GM10266 (cell line): ENCODE data around the gene PLCH2.

Experiments
- DNase-seq: peaks from one replicate; pipeline ENCODE4 v3.0.0; 2012; ENCODE audit errors: extremely low spot score
- TF ChIP-seq, protein P1 (sequence below): IDR thresholded peaks from 2 replicates; pipeline ENCODE4 v1.5.1; 2012; ENCODE audit warnings: mild to moderate bottlenecking, low read depth; ENCODE audit not compliant: control insufficient read depth, insufficient read depth; ENCODE audit errors: missing control alignments

Gene PLCH2

DNA sequence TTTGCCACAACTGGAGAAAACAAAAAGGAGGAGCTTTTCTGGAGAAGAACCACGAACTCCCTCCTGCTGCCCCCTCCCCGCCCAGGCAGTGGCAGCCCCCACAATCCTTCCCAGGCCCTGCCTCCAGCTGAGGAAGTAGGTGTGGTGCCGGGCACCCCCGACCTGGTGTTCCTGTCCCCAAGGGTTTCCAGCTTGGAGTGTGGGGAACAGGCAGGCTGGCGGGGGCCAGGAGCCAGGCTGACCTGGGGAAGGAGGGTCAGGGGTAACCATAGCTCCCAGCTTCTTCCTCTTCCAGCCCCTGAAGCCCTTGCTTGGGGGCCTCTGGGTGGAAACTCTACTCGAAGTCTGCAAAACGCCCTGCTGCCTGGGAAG is 58.2 kb downstream of the PLCH2 start:
- DNase-seq, result no peak
- TF ChIP-seq, protein P1, sequence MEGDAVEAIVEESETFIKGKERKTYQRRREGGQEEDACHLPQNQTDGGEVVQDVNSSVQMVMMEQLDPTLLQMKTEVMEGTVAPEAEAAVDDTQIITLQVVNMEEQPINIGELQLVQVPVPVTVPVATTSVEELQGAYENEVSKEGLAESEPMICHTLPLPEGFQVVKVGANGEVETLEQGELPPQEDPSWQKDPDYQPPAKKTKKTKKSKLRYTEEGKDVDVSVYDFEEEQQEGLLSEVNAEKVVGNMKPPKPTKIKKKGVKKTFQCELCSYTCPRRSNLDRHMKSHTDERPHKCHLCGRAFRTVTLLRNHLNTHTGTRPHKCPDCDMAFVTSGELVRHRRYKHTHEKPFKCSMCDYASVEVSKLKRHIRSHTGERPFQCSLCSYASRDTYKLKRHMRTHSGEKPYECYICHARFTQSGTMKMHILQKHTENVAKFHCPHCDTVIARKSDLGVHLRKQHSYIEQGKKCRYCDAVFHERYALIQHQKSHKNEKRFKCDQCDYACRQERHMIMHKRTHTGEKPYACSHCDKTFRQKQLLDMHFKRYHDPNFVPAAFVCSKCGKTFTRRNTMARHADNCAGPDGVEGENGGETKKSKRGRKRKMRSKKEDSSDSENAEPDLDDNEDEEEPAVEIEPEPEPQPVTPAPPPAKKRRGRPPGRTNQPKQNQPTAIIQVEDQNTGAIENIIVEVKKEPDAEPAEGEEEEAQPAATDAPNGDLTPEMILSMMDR, result no peak

DNA sequence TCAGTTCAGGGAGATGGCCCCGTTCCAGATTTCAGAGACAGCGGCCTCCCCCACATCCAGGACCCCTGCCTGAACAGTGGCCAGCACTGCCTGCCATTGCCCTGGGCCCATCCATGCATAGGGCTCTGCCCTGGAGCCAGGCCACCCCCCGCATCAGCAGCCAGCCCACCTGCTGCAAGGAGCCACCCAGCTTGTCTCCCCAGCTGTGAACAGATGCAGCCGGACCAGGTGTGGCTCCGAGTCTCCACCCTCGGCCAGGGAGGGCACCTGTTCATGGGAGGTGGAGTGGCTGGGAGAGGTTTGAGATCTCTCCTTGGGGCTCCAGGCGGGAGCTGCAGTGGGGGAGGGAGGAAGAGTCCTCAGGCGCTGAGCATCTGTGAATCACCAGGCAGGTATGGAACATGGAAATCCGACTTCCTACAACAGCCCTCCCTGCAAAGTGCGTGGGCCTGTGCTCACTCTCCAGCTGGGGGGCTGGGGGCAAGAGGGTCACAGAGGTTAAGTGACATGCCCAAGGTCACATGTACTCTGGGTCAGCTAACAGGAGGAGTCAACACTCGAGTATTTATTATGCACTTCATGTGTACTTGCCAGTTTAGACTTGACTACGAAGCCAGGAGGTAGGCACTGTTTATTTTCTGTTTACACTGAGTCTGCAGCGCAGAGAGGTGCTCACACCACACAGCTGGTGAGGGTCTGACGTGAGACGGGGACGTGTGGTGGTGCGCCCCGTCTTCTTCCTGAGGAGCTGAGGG is 58.8 kb downstream of the PLCH2 start:
- TF ChIP-seq, protein P1, result no peak
- DNase-seq, result no peak

- DNase-seq, result no peak
- TF ChIP-seq, protein P1, result no peak
Observed at GRCh38 chr1:2535455-2535854, 59.4 kb downstream of the PLCH2 start.

- TF ChIP-seq, protein P1, result no peak
Observed at GRCh38 chr1:2535981-2536380, 59.9 kb downstream of the PLCH2 start.

DNA sequence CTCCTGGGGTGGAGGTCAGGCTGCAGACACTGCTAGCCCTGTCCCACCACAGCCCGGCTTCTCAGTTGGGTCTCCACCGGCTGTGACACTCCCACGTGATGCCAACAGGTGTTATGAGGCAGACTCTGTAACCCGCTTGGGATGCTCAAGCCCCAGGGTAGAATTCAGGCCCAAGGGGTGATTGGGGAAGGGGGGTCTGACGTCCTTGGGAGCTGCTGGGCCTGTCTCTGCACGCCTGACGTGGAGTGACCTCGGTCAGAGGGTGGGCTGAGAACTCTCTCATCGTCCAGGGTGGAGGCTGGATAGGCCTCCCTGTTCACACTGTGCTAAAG is 61.7 kb downstream of the PLCH2 start:
- DNase-seq, result no peak
- TF ChIP-seq, protein P1, result no peak

More at GRCh38 chr1:2535981-2536380, 59.9 kb downstream of the PLCH2 start:
- no peak for DNase-seq

GRCh38 chr1:2538376-2538775 is 62.3 kb downstream of the PLCH2 start:
- DNase-seq, result no peak
- TF ChIP-seq, protein P1, result no peak

- TF ChIP-seq, protein P1, result no peak
- no peak for DNase-seq
Observed at GRCh38 chr1:2538872-2539271, 62.8 kb downstream of the PLCH2 start.
